ENCODE measurements around the gene MZT2A.

- TF ChIP-seq POLR2AphosphoS5 (IDR thresholded peaks at IDR 0.05; ENCODE audit: low read depth, low read length): no peak
- TF ChIP-seq REST (IDR thresholded peaks at IDR 0.05; ENCODE audit: insufficient read depth in 1 of 2, low read depth in 2 of 2, low read length in 2 of 2): no peak
- TF ChIP-seq TAF1 (IDR thresholded peaks at IDR 0.05; ENCODE audit: borderline replicate concordance, insufficient read depth, low read length): no peak
- no peak for TF ChIP-seq SIN3A (IDR thresholded peaks at IDR 0.05; ENCODE audit: borderline replicate concordance, insufficient read depth, low read length)
- no peak for TF ChIP-seq FOXP2 (optimal IDR thresholded peaks at IDR 0.05; ENCODE audit: borderline replicate concordance, extremely low read depth, extremely low read length, insufficient read depth)
These were observed 28.3 kb upstream of the MZT2A start for GRCh38 chr2:131520526-131520925.

All from PFSK-1 (cell line).